Measurements from ENCODE around the gene PTGER3. TPM values are rescaled to one million over a fixed set of nuclear protein-coding genes. Genes with fewer than 3 reads are reported as not detected.

PTGER3 gene
- total and polyA plus RNA-seq, 9 donors: 0.86 to 8.9 (median 3.5) TPM

- Histone ChIP-seq H3K9me3 (no peaks in the 10 kb centered on the region), H3K27me3 (no peaks in the 10 kb centered on the region), H3K4me3 (no peak overlapping the region), H3K4me1 (ENCODE audit: insufficient read depth) (no peaks in the 10 kb centered on the region), H3K36me3 (no peaks in the 10 kb centered on the region), H3K27ac (no peak overlapping the region)
- TF ChIP-seq POLR2A (IDR thresholded peaks at IDR 0.05) (no peak), CTCF (IDR thresholded peaks at IDR 0.05) (no peak), EP300 (IDR thresholded peaks at IDR 0.05) (no peak)
- 82 to 91% (median 85%) methylated on average over 6 of the region's 6 CpGs for WGBS, 3 donors
- no peak for DNase-seq
- intact Hi-C loops (cut with DNase I): no loop called here
Measured at GRCh38 chr1:70963374-70963773, 84.2 kb downstream of the PTGER3 start.

GRCh38 chr1:70961374-70961975, 86.1 kb downstream of the PTGER3 start:
- no peak overlapping the region for H3K4me3 ChIP-seq
- H3K4me1 ChIP-seq (ENCODE audit: insufficient read depth): no peaks in the 10 kb centered on the region
- WGBS, 3 donors: 38 to 46% (median 43%) methylated on average over 1 of the region's 1 CpG
- H3K36me3 ChIP-seq: no peaks in the 10 kb centered on the region
- no peak for DNase-seq
- no peaks in the 10 kb centered on the region for H3K9me3 ChIP-seq
- TF ChIP-seq CTCF (IDR thresholded peaks at IDR 0.05) (no peak), EP300 (IDR thresholded peaks at IDR 0.05) (no peak), POLR2A (IDR thresholded peaks at IDR 0.05) (no peak)
- H3K27me3 ChIP-seq: no peaks in the 10 kb centered on the region
- intact Hi-C loops (cut with DNase I): no loop called here
- H3K27ac ChIP-seq: no peak overlapping the region

- H3K27me3 ChIP-seq: no peaks in the 10 kb centered on the region
- no peak overlapping the region for H3K4me3 ChIP-seq
- intact Hi-C loops (cut with DNase I): no loop called here
- H3K27ac ChIP-seq: no peak overlapping the region
- H3K4me1 ChIP-seq (ENCODE audit: insufficient read depth): no peaks in the 10 kb centered on the region
- H3K9me3 ChIP-seq: no peaks in the 10 kb centered on the region
- 69 to 72% (median 71%) methylated on average over 5 of the region's 5 CpGs for WGBS, 3 donors
- H3K36me3 ChIP-seq: no peaks in the 10 kb centered on the region
- TF ChIP-seq CTCF (IDR thresholded peaks at IDR 0.05): no peak
- no peak for TF ChIP-seq POLR2A (IDR thresholded peaks at IDR 0.05)
- no peak for DNase-seq
Measured at GRCh38 chr1:70948396-70949017, 99.1 kb downstream of the PTGER3 start.

- 78 to 91% (median 80%) methylated on average over 2 of the region's 2 CpGs for WGBS, 3 donors
- no peak for TF ChIP-seq CTCF (IDR thresholded peaks at IDR 0.05)
- no peak for TF ChIP-seq POLR2A (IDR thresholded peaks at IDR 0.05)
- TF ChIP-seq EP300 (IDR thresholded peaks at IDR 0.05): no peak
- DNase-seq: no peak
- Histone ChIP-seq H3K9me3 (no peaks in the 10 kb centered on the region), H3K4me1 (ENCODE audit: insufficient read depth) (no peaks in the 10 kb centered on the region), H3K27me3 (no peaks in the 10 kb centered on the region), H3K27ac (no peak overlapping the region), H3K36me3 (no peaks in the 10 kb centered on the region), H3K4me3 (no peak overlapping the region)
- intact Hi-C loops (cut with DNase I): no loop called here
Measured at GRCh38 chr1:70947835-70948234, 99.8 kb downstream of the PTGER3 start.

Measured in ovary (tissue), 9 donors.